ENCODE results near the gene MYMX. TPM values are rescaled to one million over a fixed set of nuclear protein-coding genes. Genes with fewer than 3 reads are reported as not detected.
A peak's percentile ranks its signal among the peaks of the same experiment; 100 is the strongest.

The MYMX gene
- total and polyA plus RNA-seq, 2 of the 13 experiments (the other 11 are each of a cell fraction or from before 2014, with no cell fraction given) = not detected

DNA sequence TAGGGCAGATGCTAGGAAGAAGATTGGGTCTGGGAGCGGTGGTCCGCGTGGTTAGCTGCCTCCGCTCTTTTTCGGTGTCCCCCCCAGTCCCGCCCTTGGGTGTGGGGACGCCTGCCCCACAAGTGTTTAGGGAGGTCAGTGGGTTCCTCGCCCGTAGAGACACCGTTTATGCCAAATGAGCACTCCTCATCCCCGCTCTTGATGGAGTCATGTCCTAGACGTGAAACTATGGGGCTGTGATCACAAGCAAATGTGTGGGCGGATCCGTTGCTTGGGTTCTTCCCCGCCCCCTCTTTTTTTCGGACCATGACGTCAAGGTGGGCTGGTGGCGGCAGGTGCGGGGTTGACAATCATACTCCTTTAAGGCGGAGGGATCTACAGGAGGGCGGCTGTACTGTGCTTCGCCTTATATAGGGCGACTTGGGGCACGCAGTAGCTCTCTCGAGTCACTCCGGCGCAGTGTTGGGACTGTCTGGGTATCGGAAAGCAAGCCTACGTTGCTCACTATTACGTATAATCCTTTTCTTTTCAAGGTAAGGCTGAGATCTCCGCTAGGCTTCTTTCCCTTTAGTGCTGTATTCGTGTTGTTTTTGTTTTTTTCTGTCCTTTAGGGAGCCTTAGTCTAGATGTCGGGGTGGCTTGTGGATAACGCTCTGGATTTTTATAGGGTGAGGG is 30.1 kb downstream of the MYMX start, which contains the start of gene HSP90AB1 (continued):
- TF ChIP-seq, protein P1, sequence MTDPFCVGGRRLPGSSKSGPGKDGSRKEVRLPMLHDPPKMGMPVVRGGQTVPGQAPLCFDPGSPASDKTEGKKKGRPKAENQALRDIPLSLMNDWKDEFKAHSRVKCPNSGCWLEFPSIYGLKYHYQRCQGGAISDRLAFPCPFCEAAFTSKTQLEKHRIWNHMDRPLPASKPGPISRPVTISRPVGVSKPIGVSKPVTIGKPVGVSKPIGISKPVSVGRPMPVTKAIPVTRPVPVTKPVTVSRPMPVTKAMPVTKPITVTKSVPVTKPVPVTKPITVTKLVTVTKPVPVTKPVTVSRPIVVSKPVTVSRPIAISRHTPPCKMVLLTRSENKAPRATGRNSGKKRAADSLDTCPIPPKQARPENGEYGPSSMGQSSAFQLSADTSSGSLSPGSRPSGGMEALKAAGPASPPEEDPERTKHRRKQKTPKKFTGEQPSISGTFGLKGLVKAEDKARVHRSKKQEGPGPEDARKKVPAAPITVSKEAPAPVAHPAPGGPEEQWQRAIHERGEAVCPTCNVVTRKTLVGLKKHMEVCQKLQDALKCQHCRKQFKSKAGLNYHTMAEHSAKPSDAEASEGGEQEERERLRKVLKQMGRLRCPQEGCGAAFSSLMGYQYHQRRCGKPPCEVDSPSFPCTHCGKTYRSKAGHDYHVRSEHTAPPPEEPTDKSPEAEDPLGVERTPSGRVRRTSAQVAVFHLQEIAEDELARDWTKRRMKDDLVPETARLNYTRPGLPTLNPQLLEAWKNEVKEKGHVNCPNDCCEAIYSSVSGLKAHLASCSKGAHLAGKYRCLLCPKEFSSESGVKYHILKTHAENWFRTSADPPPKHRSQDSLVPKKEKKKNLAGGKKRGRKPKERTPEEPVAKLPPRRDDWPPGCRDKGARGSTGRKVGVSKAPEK (CRISPR knock-in tag; IDR thresholded peaks at IDR 0.05; ENCODE audit: borderline replicate concordance) = no peak; the same call in 1 of the 2 replicates
- TF ChIP-seq CHD2 (IDR thresholded peaks at IDR 0.05; ENCODE audit: low read depth, low read length) (peak; percentile 89), ATF6 (CRISPR knock-in tag; conservative IDR thresholded peaks at IDR 0.05) (0 out of 2 replicates have a peak, but pooled peaks have one; percentile 30), ZNF383 (CRISPR knock-in tag; IDR thresholded peaks at IDR 0.05; ENCODE audit: borderline replicate concordance) (0 out of 2 replicates have a peak, but pooled peaks have one; percentile 22), SRSF1 (optimal IDR thresholded peaks at IDR 0.05; ENCODE audit: low read depth, low read length) (peak; percentile 19), PHF5A (CRISPR knock-in tag; IDR thresholded peaks at IDR 0.05; ENCODE audit: low read depth, unreplicated experiment) (peak; percentile 79), CBX2 (IDR thresholded peaks at IDR 0.05; ENCODE audit: low read depth, low read length) (no peak), CBX2 (CRISPR knock-in tag; IDR thresholded peaks at IDR 0.05; ENCODE audit: low read depth) (no peak), ZSCAN22 (CRISPR knock-in tag; IDR thresholded peaks at IDR 0.05) (no peak), AGO2 (optimal IDR thresholded peaks at IDR 0.05; ENCODE audit: low read depth, low read length) (no peak), ZNF878 (CRISPR knock-in tag; IDR thresholded peaks at IDR 0.05) (peak; percentile 29; the same call in 1 of the 2 replicates), ZNF546 (CRISPR knock-in tag; conservative IDR thresholded peaks at IDR 0.05) (no peak), ZMAT3 (CRISPR knock-in tag; conservative IDR thresholded peaks at IDR 0.05) (no peak; the same call in 1 of the 2 replicates)
- TF ChIP-seq, protein P2, sequence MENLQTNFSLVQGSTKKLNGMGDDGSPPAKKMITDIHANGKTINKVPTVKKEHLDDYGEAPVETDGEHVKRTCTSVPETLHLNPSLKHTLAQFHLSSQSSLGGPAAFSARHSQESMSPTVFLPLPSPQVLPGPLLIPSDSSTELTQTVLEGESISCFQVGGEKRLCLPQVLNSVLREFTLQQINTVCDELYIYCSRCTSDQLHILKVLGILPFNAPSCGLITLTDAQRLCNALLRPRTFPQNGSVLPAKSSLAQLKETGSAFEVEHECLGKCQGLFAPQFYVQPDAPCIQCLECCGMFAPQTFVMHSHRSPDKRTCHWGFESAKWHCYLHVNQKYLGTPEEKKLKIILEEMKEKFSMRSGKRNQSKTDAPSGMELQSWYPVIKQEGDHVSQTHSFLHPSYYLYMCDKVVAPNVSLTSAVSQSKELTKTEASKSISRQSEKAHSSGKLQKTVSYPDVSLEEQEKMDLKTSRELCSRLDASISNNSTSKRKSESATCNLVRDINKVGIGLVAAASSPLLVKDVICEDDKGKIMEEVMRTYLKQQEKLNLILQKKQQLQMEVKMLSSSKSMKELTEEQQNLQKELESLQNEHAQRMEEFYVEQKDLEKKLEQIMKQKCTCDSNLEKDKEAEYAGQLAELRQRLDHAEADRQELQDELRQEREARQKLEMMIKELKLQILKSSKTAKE (CRISPR knock-in tag; IDR thresholded peaks at IDR 0.05; ENCODE audit: borderline replicate concordance) = no peak
- TF ChIP-seq, protein P3, sequence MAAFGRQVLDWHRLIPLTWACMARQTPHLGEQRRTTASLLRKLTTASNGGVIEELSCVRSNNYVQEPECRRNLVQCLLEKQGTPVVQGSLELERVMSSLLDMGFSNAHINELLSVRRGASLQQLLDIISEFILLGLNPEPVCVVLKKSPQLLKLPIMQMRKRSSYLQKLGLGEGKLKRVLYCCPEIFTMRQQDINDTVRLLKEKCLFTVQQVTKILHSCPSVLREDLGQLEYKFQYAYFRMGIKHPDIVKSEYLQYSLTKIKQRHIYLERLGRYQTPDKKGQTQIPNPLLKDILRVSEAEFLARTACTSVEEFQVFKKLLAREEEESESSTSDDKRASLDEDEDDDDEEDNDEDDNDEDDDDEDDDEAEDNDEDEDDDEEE (CRISPR knock-in tag; IDR thresholded peaks at IDR 0.05) = peak; percentile 96; the same call in 1 of the 2 replicates
- TF ChIP-seq, protein P4, sequence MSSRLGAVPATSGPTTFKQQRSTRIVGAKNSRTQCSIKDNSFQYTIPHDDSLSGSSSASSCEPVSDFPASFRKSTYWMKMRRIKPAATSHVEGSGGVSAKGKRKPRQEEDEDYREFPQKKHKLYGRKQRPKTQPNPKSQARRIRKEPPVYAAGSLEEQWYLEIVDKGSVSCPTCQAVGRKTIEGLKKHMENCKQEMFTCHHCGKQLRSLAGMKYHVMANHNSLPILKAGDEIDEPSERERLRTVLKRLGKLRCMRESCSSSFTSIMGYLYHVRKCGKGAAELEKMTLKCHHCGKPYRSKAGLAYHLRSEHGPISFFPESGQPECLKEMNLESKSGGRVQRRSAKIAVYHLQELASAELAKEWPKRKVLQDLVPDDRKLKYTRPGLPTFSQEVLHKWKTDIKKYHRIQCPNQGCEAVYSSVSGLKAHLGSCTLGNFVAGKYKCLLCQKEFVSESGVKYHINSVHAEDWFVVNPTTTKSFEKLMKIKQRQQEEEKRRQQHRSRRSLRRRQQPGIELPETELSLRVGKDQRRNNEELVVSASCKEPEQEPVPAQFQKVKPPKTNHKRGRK (CRISPR knock-in tag; IDR thresholded peaks at IDR 0.05) = 0 out of 2 replicates have a peak, but pooled peaks have one; percentile 46
- TF ChIP-seq, protein P5, sequence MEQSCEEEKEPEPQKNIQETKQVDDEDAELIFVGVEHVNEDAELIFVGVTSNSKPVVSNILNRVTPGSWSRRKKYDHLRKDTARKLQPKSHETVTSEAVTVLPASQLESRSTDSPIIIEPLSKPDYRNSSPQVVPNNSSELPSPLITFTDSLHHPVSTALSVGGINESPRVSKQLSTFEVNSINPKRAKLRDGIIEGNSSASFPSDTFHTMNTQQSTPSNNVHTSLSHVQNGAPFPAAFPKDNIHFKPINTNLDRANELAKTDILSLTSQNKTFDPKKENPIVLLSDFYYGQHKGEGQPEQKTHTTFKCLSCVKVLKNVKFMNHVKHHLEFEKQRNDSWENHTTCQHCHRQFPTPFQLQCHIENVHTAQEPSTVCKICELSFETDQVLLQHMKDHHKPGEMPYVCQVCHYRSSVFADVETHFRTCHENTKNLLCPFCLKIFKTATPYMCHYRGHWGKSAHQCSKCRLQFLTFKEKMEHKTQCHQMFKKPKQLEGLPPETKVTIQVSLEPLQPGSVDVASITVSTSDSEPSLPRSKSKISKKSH (CRISPR knock-in tag; IDR thresholded peaks at IDR 0.05; ENCODE audit: borderline replicate concordance) = no peak
